IMR-90 (cell line): Measurements from ENCODE around the gene TIMM50. TPM values are rescaled to one million over a fixed set of nuclear protein-coding genes. Genes with fewer than 3 reads are reported as not detected.
A peak's percentile ranks its signal among the peaks of the same experiment; 100 is the strongest.

Source experiments
- ATAC-seq: fragments of 200-7000 bp; cut with Tn5 transposase; 2 replicates; pipeline ENCODE4 v1.9.1; 2020; ENCODE audit warnings: low read depth, mild to moderate bottlenecking, moderate library complexity
- BruUV-seq: library from RNA; stranded (reverse); fragments of 400-500 nt; replicated peaks from 2 replicates; lab custom pipeline; 2021; lab: Mats Ljungman, UMichigan
- CTCF ChIA-PET: fragments of 300-600 bp; formaldehyde crosslinking; extraction: SDS; loops from one replicate; lab custom pipeline; 2021; ENCODE audit warnings: antibody characterized with exemption; lab: Yijun Ruan, JAX
- POLR2A ChIA-PET: fragments of 300-600 bp; sonication (Branson Sonifier 250); formaldehyde crosslinking; loops from one replicate; lab custom pipeline; 2022; ENCODE audit warnings: antibody characterized with exemption; ENCODE audit not compliant: unreplicated experiment; lab: Charles Lee
- DNase-seq: peaks from one replicate; pipeline ENCODE4 v3.0.0; 2013
- H2AFZ ChIP-seq: replicated peaks from 2 replicates; pipeline ENCODE3; 2013; ENCODE audit warnings: low read length, mild to moderate bottlenecking; ENCODE audit not compliant: poor library complexity
- H2AK5ac ChIP-seq: 2 replicates; pipeline ENCODE4 v1.6.1; 2013; ENCODE audit warnings: low read depth, low read length, inconsistent platforms
- H2AK9ac ChIP-seq: replicated peaks from 2 replicates; pipeline ENCODE3; 2013; ENCODE audit warnings: mild to moderate bottlenecking, low read depth, low read length, moderate library complexity; ENCODE audit not compliant: poor library complexity
- H2BK120ac ChIP-seq: 2 replicates; pipeline ENCODE4 v1.6.1; 2013; ENCODE audit warnings: low read depth, low read length, inconsistent platforms
- H2BK15ac ChIP-seq: 3 replicates; pipeline ENCODE4 v1.6.1; 2013; ENCODE audit warnings: low read depth, low read length, inconsistent platforms
- H2BK20ac ChIP-seq: 2 replicates; pipeline ENCODE4 v1.6.1; 2013; ENCODE audit warnings: low read depth, mild to moderate bottlenecking, inconsistent platforms, low read length, moderate library complexity
- H2BK5ac ChIP-seq: 2 replicates; pipeline ENCODE4 v1.6.1; 2013; ENCODE audit warnings: mild to moderate bottlenecking, low read depth, low read length, inconsistent platforms; ENCODE audit not compliant: poor library complexity, severe bottlenecking
- H3K14ac ChIP-seq: replicated peaks from 2 replicates; pipeline ENCODE4 v1.6.1; 2013; ENCODE audit warnings: low read depth, low read length, inconsistent platforms
- H3K18ac ChIP-seq: 2 replicates; pipeline ENCODE4 v1.6.1; 2013; ENCODE audit warnings: low read depth, low read length, control low read depth
- H3K23ac ChIP-seq: 2 replicates; pipeline ENCODE4 v1.6.1; 2013; ENCODE audit warnings: low read depth, low read length, inconsistent platforms
- H3K27ac ChIP-seq: 2 replicates; pipeline ENCODE4 v1.5.1; 2013; ENCODE audit warnings: mild to moderate bottlenecking, control low read depth, low read length; ENCODE audit not compliant: insufficient read depth
- H3K27me3 ChIP-seq: 2 replicates; pipeline ENCODE4 v1.6.1; 2013; ENCODE audit warnings: low read length; ENCODE audit not compliant: control insufficient read depth, insufficient read depth
- H3K36me3 ChIP-seq: 2 replicates; pipeline ENCODE4 v1.6.1; 2013; ENCODE audit warnings: low read length, mixed read lengths; ENCODE audit not compliant: control insufficient read depth, insufficient read depth
- H3K4ac ChIP-seq: 2 replicates; pipeline ENCODE4 v1.6.1; 2013; ENCODE audit warnings: low read depth, low read length, inconsistent platforms
- H3K4me1 ChIP-seq: 2 replicates; pipeline ENCODE4 v1.6.1; 2013; ENCODE audit warnings: low read length, mixed read lengths; ENCODE audit not compliant: control insufficient read depth, insufficient read depth
- H3K4me2 ChIP-seq: 2 replicates; pipeline ENCODE4 v1.6.1; 2013; ENCODE audit warnings: low read depth, mild to moderate bottlenecking, control low read depth, low read length, moderate library complexity
- H3K4me3 ChIP-seq: 2 replicates; pipeline ENCODE4 v1.5.1; 2013; ENCODE audit warnings: low read depth, mild to moderate bottlenecking, control low read depth, low read length, moderate library complexity; ENCODE audit not compliant: insufficient read depth
- H3K56ac ChIP-seq: 2 replicates; pipeline ENCODE4 v1.6.1; 2013; ENCODE audit warnings: low read length, inconsistent platforms; ENCODE audit not compliant: insufficient read depth; ENCODE audit errors: extremely low read depth
- H3K79me1 ChIP-seq, 2 experiments: 2 replicates each; pipeline ENCODE4 v1.6.1; 2013; ENCODE audit warnings: low read length in 2 of 2, inconsistent platforms in 1 of 2, low read depth in 1 of 2
- H3K9ac ChIP-seq: 2 replicates; pipeline ENCODE4 v1.6.1; 2013; ENCODE audit warnings: low read depth, low read length, control low read depth
- H3K9me1 ChIP-seq: 2 replicates; pipeline ENCODE4 v1.6.1; 2013; ENCODE audit warnings: low read length, inconsistent platforms; ENCODE audit not compliant: insufficient read depth
- H3K9me3 ChIP-seq: 2 replicates; pipeline ENCODE4 v1.6.1; 2013; ENCODE audit warnings: low read length; ENCODE audit not compliant: control insufficient read depth, insufficient read depth
- H4K20me1 ChIP-seq: 2 replicates; pipeline ENCODE4 v1.6.1; 2013; ENCODE audit warnings: low read length, inconsistent platforms; ENCODE audit not compliant: insufficient read depth
- H4K5ac ChIP-seq: 2 replicates; pipeline ENCODE4 v1.6.1; 2013; ENCODE audit warnings: mild to moderate bottlenecking, low read depth, low read length, control low read depth
- H4K8ac ChIP-seq, 2 experiments: 2 replicates each; pipeline ENCODE4 v1.6.1; 2013; ENCODE audit warnings: low read depth in 2 of 2, low read length in 2 of 2, control low read depth in 1 of 2, inconsistent platforms in 1 of 2
- H4K91ac ChIP-seq: 2 replicates; pipeline ENCODE4 v1.6.1; 2013; ENCODE audit warnings: low read depth, low read length, inconsistent platforms; ENCODE audit not compliant: insufficient read depth
- BHLHE40 ChIP-seq: fragments of 150-350 bp; IDR thresholded peaks from 2 replicates; pipeline ENCODE4 v1.6.1; 2016; ENCODE audit warnings: mild to moderate bottlenecking, low read depth, low read length
- ELK1 ChIP-seq: fragments of 150-350 bp; IDR thresholded peaks from 2 replicates; pipeline ENCODE4 v1.6.1; 2016; ENCODE audit warnings: low read depth, mild to moderate bottlenecking, low read length, moderate library complexity, borderline replicate concordance
- MAFK ChIP-seq: IDR thresholded peaks from 2 replicates; pipeline ENCODE4 v1.6.1; 2012; ENCODE audit warnings: low read depth, low read length, improper control_type of control experiment
- POLR2A ChIP-seq: IDR thresholded peaks from 2 replicates; pipeline ENCODE4 v1.6.1; 2012; ENCODE audit warnings: mild to moderate bottlenecking, low read depth, low read length
- RCOR1 ChIP-seq: IDR thresholded peaks from 2 replicates; pipeline ENCODE4 v1.6.1; 2012; ENCODE audit warnings: mild to moderate bottlenecking, low read length, improper control_type of control experiment; ENCODE audit not compliant: insufficient replicate concordance
- WGBS, 2 experiments: methylation state at CpG; one replicate each; pipeline versions ENCODE4 v1.1.5 to v1.1.7; 2013; ENCODE audit warnings: missing lambda C conversion rate in 2 of 2; ENCODE audit not compliant: insufficient read length in 1 of 2; ENCODE audit errors: extremely low coverage in 2 of 2; 5-methylcytosine and 5-hydroxymethylcytosine counted together
- dilution Hi-C: fragments of 300-500 bp; cut with HindIII; formaldehyde crosslinking; loops from one replicate; pipeline ENCODE4 v1.14.3; 2018; ENCODE audit warnings: low sequenced_read_pairs; ENCODE audit not compliant: unreplicated experiment
- in situ Hi-C: fragments of 300-500 bp; cut with MboI; formaldehyde crosslinking; loops from 3 replicates; pipeline ENCODE4 v1.14.3; 2019; ENCODE audit warnings: low sequenced_read_pairs, inconsistent platforms, mixed read lengths
- intact Hi-C: fragments of 100-400 bp; cut with micrococcal nuclease; formaldehyde crosslinking; loops from 2 replicates; pipeline ENCODE4 v1.10.0; 2022
- polyA plus RNA-seq, 3 experiments: library from polyadenylated mRNA; depleted of rRNA; stranded (reverse); fragments of >200 nt; gene quantifications; 2 replicates each; pipeline ENCODE4 v1.2.3, GENCODE V29; 2012; ENCODE audit warnings: low replicate concordance in 1 of 3
- total RNA-seq: library from RNA; depleted of rRNA; stranded (reverse); fragments of >200 nt; gene quantifications from 2 replicates; pipeline ENCODE4 v1.2.3, GENCODE V29; 2012

TIMM50 gene
- total and polyA plus RNA-seq, 2 of the 4 experiments (the other 2 are of a cell fraction) = 52.0 to 76.8 TPM

DNA sequence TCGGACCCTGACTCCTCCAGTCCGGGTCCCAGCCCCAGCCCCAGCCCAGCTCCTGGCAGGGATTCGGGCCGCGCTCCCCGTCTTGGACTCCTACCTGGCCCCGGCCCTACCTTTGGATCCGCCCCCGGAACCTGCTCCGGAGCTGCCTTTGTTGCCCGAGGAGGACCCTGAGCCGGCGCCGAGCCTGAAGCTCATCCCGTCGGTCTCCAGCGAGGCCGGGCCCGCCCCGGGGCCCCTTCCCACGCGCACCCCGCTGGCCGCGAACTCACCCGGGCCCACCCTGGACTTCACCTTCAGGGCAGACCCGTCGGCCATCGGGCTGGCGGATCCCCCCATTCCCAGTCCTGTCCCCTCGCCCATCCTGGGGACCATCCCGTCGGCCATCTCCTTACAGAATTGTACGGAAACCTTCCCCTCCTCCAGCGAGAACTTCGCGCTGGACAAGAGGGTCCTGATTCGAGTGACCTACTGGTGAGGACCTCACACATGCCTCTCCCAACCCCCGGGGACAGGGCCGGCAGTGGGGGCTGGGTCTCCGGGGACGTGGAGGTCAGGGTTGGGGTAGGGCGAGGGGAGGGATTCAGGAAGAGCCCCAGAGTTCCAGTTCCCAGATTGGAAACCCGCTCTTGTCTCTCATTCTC, 35.0 kb downstream of the TIMM50 start:
- no peak for TF ChIP-seq ELK1
- TF ChIP-seq MAFK = no peak
- TF ChIP-seq BHLHE40 = no peak
- TF ChIP-seq RCOR1 = no peak
- no peak for TF ChIP-seq POLR2A
- 2% methylated on average over 19 of the region's 44 CpGs; no CpG with 5 or more reads in 1 of the 2 experiments for WGBS, 2 experiments
- H3K23ac ChIP-seq = no peak overlapping the region
- no peaks in the 10 kb centered on the region for H4K20me1 ChIP-seq
- intact Hi-C loops = no loop called here
- H3K27ac ChIP-seq = no peak overlapping the region
- H3K4me1 ChIP-seq = peaks cover 6% of the 10 kb centered on the region; the same call in 1 of the 2 replicates
- H2AK5ac ChIP-seq = no peak overlapping the region
- no peak overlapping the region for H4K5ac ChIP-seq
- H2BK120ac ChIP-seq = no peak overlapping the region
- no peaks in the 10 kb centered on the region for H3K9me1 ChIP-seq
- H3K27me3 ChIP-seq = peaks cover 58% of the 10 kb centered on the region
- H3K9me3 ChIP-seq = peaks cover 13% of the 10 kb centered on the region
- H3K36me3 ChIP-seq = no peaks in the 10 kb centered on the region
- BruUV-seq = no TSS peak
- no peak overlapping the region for H3K56ac ChIP-seq
- in situ Hi-C loops = no loop called here
- H3K18ac ChIP-seq = no peak overlapping the region
- no peak overlapping the region for H2BK5ac ChIP-seq
- H3K4ac ChIP-seq = no peak overlapping the region
- H2BK15ac ChIP-seq = no peak overlapping the region
- H3K79me1 ChIP-seq = no peaks in the 10 kb centered on the region
- ChIA-PET POLR2A (no interaction called here), CTCF (interaction anchor here (0.6 kb wide), 1 partner anchor 518 kb away, joined by 3 read pairs; no protein-coding TSS in a partner anchor)
- no peak overlapping the region for H2BK20ac ChIP-seq
- no peak overlapping the region for H3K4me3 ChIP-seq
- H2AFZ ChIP-seq = peak overlapping the region; percentile 68
- no peak overlapping the region for H4K8ac ChIP-seq
- no peak overlapping the region for H2AK9ac ChIP-seq
- peak overlapping the region; percentile 46; the same call in 1 of the 2 replicates for H3K4me2 ChIP-seq
- ATAC-seq (no peak; the same call in 1 of the 2 replicates), DNase-seq (no peak)
- H4K91ac ChIP-seq = no peak overlapping the region
- dilution Hi-C loops = no loop called here
- H3K14ac ChIP-seq = no peak overlapping the region
- no peak overlapping the region for H3K9ac ChIP-seq
